HepG2 (cell line): ENCODE results near the gene ADH1B. TPM values are rescaled to one million over a fixed set of nuclear protein-coding genes. Genes with fewer than 3 reads are reported as not detected.

Experiments
- ATAC-seq: fragments of 200-7000 bp; cut with Tn5 transposase; 3 replicates; pipeline ENCODE4 v1.9.1; 2020; ENCODE audit warnings: mild to moderate bottlenecking, moderate library complexity
- BruUV-seq: library from RNA; stranded (reverse); fragments of 400-500 nt; replicated peaks from 2 replicates; lab custom pipeline; 2021; lab: Mats Ljungman, UMichigan
- CTCF ChIA-PET: fragments of 300-600 bp; formaldehyde crosslinking; extraction: SDS; loops from one replicate; lab custom pipeline; 2021; ENCODE audit warnings: low total read pairs, inconsistent platforms, low intra/inter-chr PET ratio; lab: Yijun Ruan, JAX
- POLR2A ChIA-PET: fragments of 350-600 bp; sonication (Branson Sonifier 250); formaldehyde crosslinking; loops from one replicate; lab custom pipeline; 2020; ENCODE audit warnings: antibody characterized with exemption, inconsistent platforms; lab: Yijun Ruan, JAX
- DNase-seq: peaks from one replicate; pipeline ENCODE4 v3.0.0-alpha.2; 2015; ENCODE audit warnings: low spot score
- FAIRE-seq: peaks from 3 replicates; lab custom pipeline; 2011; peaks lifted over from hg19 to GRCh38; lab: Jason Lieb, UNC
- H2AFZ ChIP-seq: one replicate; pipeline ENCODE4 v1.6.1; 2011; ENCODE audit warnings: low read length, inconsistent platforms
- H3K27ac ChIP-seq: fragments of 300-600 bp; 3 replicates; pipeline ENCODE4 v1.8.0; 2011; ENCODE audit warnings: mixed run types, mild to moderate bottlenecking, mixed read lengths, low read length, inconsistent platforms; ENCODE audit not compliant: insufficient read depth; ENCODE audit errors: extremely low read length
- H3K27me3 ChIP-seq, 2 experiments: fragments of 200-600 bp in 1 of 2; 2 replicates in 1 of 2; 3 replicates in 1 of 2; pipeline versions ENCODE4 v1.6.0 to v1.8.0; 2011; ENCODE audit warnings: low read length in 2 of 2, mild to moderate bottlenecking in 2 of 2, moderate library complexity in 2 of 2, inconsistent platforms in 1 of 2; ENCODE audit not compliant: insufficient read depth in 2 of 2, control insufficient read depth in 1 of 2
- H3K36me3 ChIP-seq, 2 experiments: fragments of 200-600 bp in 1 of 2; replicated peaks in 1 of 2; 2 replicates in 1 of 2; 3 replicates in 1 of 2; pipeline versions ENCODE4 v1.5.1 to v1.8.0; 2011; ENCODE audit warnings: low read length in 2 of 2, inconsistent platforms in 1 of 2; ENCODE audit not compliant: insufficient read depth in 2 of 2, control insufficient read depth in 1 of 2
- H3K4me1 ChIP-seq: 2 replicates; pipeline ENCODE4 v1.5.1; 2012; ENCODE audit warnings: low read length, inconsistent platforms; ENCODE audit not compliant: insufficient read depth
- H3K4me2 ChIP-seq: 2 replicates; pipeline ENCODE4 v1.6.0; 2011; ENCODE audit warnings: low read depth, low read length, inconsistent platforms
- H3K4me3 ChIP-seq, 3 experiments: fragments of 200-600 bp in 1 of 3; sonication (generic), shearing (Covaris generic) in 1 of 3; replicated peaks in 1 of 3; 2 replicates each; pipeline ENCODE4 v1.5.1; 2011 to 2016; ENCODE audit warnings: low read length in 3 of 3, inconsistent platforms in 2 of 3, low read depth in 2 of 3, mild to moderate bottlenecking in 2 of 3, control low read depth in 1 of 3, mixed read lengths in 1 of 3; ENCODE audit not compliant: insufficient read depth in 1 of 3
- H3K79me2 ChIP-seq: one replicate; pipeline ENCODE4 v1.6.1; 2011; ENCODE audit warnings: low read length, inconsistent platforms; ENCODE audit not compliant: insufficient read depth
- H3K9ac ChIP-seq: 2 replicates; pipeline ENCODE4 v1.6.0; 2011; ENCODE audit warnings: mild to moderate bottlenecking, low read depth, low read length, inconsistent platforms; ENCODE audit not compliant: insufficient read depth
- H3K9me3 ChIP-seq: 2 replicates; pipeline ENCODE4 v1.5.1; 2012; ENCODE audit warnings: mild to moderate bottlenecking, low read length
- H4K20me1 ChIP-seq: 2 replicates; pipeline ENCODE4 v1.6.0; 2011; ENCODE audit warnings: inconsistent platforms, mild to moderate bottlenecking, low read length, moderate library complexity; ENCODE audit not compliant: insufficient read depth
- AGO1 ChIP-seq: fragments of 200-400 bp; formaldehyde crosslinking; IDR thresholded peaks from 2 replicates; pipeline ENCODE4 v1.6.1; 2017; ENCODE audit warnings: mild to moderate bottlenecking, low read depth, low read length, moderate library complexity; ENCODE audit not compliant: poor library complexity, severe bottlenecking
- ELF3 ChIP-seq: IDR thresholded peaks from 2 replicates; pipeline ENCODE4 v1.6.1; 2016; ENCODE audit warnings: missing genetic modification reagents, missing compliant biosample characterization
- HNRNPL ChIP-seq: fragments of 200-400 bp; formaldehyde crosslinking; IDR thresholded peaks from 2 replicates; pipeline ENCODE4 v1.6.1; 2017; ENCODE audit warnings: mild to moderate bottlenecking, low read depth, low read length
- HNRNPLL ChIP-seq: fragments of 200-400 bp; formaldehyde crosslinking; IDR thresholded peaks from 2 replicates; pipeline ENCODE4 v1.6.1; 2017; ENCODE audit warnings: mild to moderate bottlenecking, low read depth, low read length; ENCODE audit not compliant: poor library complexity, severe bottlenecking
- NR1H2 ChIP-seq: sonication (generic); formaldehyde crosslinking; IDR thresholded peaks from 2 replicates; pipeline ENCODE4 v1.8.1; 2022; ENCODE audit warnings: low read depth, missing genetic modification reagents, borderline replicate concordance
- SRY ChIP-seq: sonication (generic); formaldehyde crosslinking; IDR thresholded peaks from 2 replicates; pipeline ENCODE4 v1.8.0; 2022; ENCODE audit warnings: mild to moderate bottlenecking, missing genetic modification reagents
- ZNF670 ChIP-seq: sonication (generic); formaldehyde crosslinking; IDR thresholded peaks from 2 replicates; pipeline ENCODE4 v1.8.0; 2022; ENCODE audit warnings: mild to moderate bottlenecking, missing genetic modification reagents, borderline replicate concordance
- ZNF839 ChIP-seq: sonication (generic); formaldehyde crosslinking; IDR thresholded peaks from 2 replicates; pipeline ENCODE4 v1.4.0; 2020; ENCODE audit warnings: missing genetic modification reagents, mild to moderate bottlenecking, borderline replicate concordance
- WGBS: methylation state at CpG from one replicate; pipeline ENCODE4 v1.1.6; 2017; ENCODE audit warnings: low lambda C conversion rate; 5-methylcytosine and 5-hydroxymethylcytosine counted together
- in situ Hi-C: cut with HindIII; loops from 2 replicates; pipeline ENCODE4 v1.10.0; 2017; ENCODE audit warnings: low pct_unique_long_range_greater_than_20kb; ENCODE audit not compliant: extremely low pct_ligation_motif_present
- intact Hi-C: fragments of 100-400 bp; cut with micrococcal nuclease; formaldehyde crosslinking; loops from one replicate; pipeline ENCODE4 v1.10.0; 2022; ENCODE audit not compliant: unreplicated experiment
- polyA plus RNA-seq, 8 experiments: library from polyadenylated mRNA; depleted of rRNA in 3 of 8; stranded (reverse) in 7 of 8; unstranded in 1 of 8; fragments of >200 nt; fragmentation: Illumina TruSeq in 4 of 8; extraction: Trizol in 4 of 8; gene quantifications; 2 replicates each; pipeline versions ENCODE4 v1.2.1 to v1.2.3, GENCODE V29; 2011 to 2016; ENCODE audit warnings: low read depth in 4 of 8, missing spikeins in 1 of 8, mixed read lengths in 1 of 8; ENCODE audit not compliant: insufficient read depth in 1 of 8
- total RNA-seq, 5 experiments: library from RNA; depleted of rRNA; stranded (reverse); fragments of >200 nt; fragmentation: Illumina TruSeq; extraction: Trizol; gene quantifications; 2 replicates each; pipeline ENCODE4 v1.2.3, GENCODE V29; 2016; ENCODE audit warnings: low read depth in 1 of 5
- TF ChIP-seq, protein P1 (sequence below): conservative IDR thresholded peaks from 2 replicates; pipeline ENCODE4 v1.6.1; 2018; ENCODE audit warnings: missing genetic modification reagents
- TF ChIP-seq, protein P2 (sequence below): sonication (generic); formaldehyde crosslinking; IDR thresholded peaks from 2 replicates; pipeline ENCODE4 v1.4.0; 2020; ENCODE audit warnings: missing genetic modification reagents, borderline replicate concordance
- TF ChIP-seq, protein P3 (sequence below): sonication (generic); formaldehyde crosslinking; IDR thresholded peaks from 2 replicates; pipeline ENCODE4 v1.9.0; 2021; ENCODE audit warnings: missing genetic modification reagents, mild to moderate bottlenecking, borderline replicate concordance
- TF ChIP-seq, protein P4 (sequence below): sonication (generic); formaldehyde crosslinking; IDR thresholded peaks from 2 replicates; pipeline ENCODE4 v1.4.0; 2020; ENCODE audit warnings: missing genetic modification reagents
- TF ChIP-seq, protein P5 (sequence below): sonication (generic); formaldehyde crosslinking; IDR thresholded peaks from 2 replicates; pipeline ENCODE4 v1.4.0; 2020; ENCODE audit warnings: missing genetic modification reagents, mild to moderate bottlenecking, borderline replicate concordance

Gene ADH1B
- total and polyA plus RNA-seq, 2 of the 13 experiments (the other 11 are each of a cell fraction or from before 2014, with no cell fraction given) = 0.05 to 0.40 TPM

DNA sequence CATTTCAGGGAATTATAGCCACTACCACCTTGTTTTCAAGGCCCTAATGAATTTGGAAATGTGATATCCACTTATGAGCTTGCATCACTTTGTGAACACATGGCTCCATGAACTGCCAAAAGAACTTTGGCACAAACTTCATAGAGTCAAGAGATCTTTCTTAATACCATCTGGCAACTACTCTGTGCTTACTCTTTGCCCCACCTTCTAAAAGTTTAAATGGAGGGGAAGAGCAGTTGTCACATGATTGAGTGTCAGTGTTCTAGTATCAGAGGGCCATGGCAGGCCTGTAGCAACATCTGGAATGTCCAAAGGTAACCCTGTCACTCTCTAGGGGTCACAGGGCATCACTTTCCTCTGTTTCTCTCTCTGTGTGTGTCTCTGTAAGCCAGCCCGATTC lies 2.6 kb upstream of the ADH1B start:
- H3K9me3 ChIP-seq = peaks cover 15% of the 10 kb centered on the region
- POLR2A ChIA-PET = no interaction called here
- no peak overlapping the region for H3K9ac ChIP-seq
- ATAC-seq = no peak
- no peak overlapping the region for H2AFZ ChIP-seq
- no peaks in the 10 kb centered on the region for H3K79me2 ChIP-seq
- WGBS = 0% methylated on average over 1 of the region's 1 CpG
- in situ Hi-C loops (no loop called here), intact Hi-C loops (no loop called here)
- H3K27ac ChIP-seq = no peak overlapping the region
- CTCF ChIA-PET = no interaction called here
- no peaks in the 10 kb centered on the region for H3K27me3 ChIP-seq
- TF ChIP-seq AGO1 (no peak), HNRNPL (no peak), HNRNPLL (no peak), ELF3 (no peak), NR1H2 (CRISPR knock-in tag) (no peak), SRY (CRISPR knock-in tag) (no peak), ZNF839 (CRISPR knock-in tag) (no peak), ZNF670 (CRISPR knock-in tag) (no peak)
- TF ChIP-seq, protein P1, sequence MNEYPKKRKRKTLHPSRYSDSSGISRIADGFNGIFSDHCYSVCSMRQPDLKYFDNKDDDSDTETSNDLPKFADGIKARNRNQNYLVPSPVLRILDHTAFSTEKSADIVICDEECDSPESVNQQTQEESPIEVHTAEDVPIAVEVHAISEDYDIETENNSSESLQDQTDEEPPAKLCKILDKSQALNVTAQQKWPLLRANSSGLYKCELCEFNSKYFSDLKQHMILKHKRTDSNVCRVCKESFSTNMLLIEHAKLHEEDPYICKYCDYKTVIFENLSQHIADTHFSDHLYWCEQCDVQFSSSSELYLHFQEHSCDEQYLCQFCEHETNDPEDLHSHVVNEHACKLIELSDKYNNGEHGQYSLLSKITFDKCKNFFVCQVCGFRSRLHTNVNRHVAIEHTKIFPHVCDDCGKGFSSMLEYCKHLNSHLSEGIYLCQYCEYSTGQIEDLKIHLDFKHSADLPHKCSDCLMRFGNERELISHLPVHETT = no peak
- TF ChIP-seq, protein P2, sequence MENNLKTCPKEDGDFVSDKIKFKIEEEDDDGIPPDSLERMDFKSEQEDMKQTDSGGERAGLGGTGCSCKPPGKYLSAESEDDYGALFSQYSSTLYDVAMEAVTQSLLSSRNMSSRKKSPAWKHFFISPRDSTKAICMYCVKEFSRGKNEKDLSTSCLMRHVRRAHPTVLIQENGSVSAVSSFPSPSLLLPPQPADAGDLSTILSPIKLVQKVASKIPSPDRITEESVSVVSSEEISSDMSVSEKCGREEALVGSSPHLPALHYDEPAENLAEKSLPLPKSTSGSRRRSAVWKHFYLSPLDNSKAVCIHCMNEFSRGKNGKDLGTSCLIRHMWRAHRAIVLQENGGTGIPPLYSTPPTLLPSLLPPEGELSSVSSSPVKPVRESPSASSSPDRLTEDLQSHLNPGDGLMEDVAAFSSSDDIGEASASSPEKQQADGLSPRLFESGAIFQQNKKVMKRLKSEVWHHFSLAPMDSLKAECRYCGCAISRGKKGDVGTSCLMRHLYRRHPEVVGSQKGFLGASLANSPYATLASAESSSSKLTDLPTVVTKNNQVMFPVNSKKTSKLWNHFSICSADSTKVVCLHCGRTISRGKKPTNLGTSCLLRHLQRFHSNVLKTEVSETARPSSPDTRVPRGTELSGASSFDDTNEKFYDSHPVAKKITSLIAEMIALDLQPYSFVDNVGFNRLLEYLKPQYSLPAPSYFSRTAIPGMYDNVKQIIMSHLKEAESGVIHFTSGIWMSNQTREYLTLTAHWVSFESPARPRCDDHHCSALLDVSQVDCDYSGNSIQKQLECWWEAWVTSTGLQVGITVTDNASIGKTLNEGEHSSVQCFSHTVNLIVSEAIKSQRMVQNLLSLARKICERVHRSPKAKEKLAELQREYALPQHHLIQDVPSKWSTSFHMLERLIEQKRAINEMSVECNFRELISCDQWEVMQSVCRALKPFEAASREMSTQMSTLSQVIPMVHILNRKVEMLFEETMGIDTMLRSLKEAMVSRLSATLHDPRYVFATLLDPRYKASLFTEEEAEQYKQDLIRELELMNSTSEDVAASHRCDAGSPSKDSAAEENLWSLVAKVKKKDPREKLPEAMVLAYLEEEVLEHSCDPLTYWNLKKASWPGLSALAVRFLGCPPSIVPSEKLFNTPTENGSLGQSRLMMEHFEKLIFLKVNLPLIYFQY (CRISPR knock-in tag) = no peak
- TF ChIP-seq, protein P3, sequence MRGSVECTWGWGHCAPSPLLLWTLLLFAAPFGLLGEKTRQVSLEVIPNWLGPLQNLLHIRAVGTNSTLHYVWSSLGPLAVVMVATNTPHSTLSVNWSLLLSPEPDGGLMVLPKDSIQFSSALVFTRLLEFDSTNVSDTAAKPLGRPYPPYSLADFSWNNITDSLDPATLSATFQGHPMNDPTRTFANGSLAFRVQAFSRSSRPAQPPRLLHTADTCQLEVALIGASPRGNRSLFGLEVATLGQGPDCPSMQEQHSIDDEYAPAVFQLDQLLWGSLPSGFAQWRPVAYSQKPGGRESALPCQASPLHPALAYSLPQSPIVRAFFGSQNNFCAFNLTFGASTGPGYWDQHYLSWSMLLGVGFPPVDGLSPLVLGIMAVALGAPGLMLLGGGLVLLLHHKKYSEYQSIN = no peak
- TF ChIP-seq, protein P4, sequence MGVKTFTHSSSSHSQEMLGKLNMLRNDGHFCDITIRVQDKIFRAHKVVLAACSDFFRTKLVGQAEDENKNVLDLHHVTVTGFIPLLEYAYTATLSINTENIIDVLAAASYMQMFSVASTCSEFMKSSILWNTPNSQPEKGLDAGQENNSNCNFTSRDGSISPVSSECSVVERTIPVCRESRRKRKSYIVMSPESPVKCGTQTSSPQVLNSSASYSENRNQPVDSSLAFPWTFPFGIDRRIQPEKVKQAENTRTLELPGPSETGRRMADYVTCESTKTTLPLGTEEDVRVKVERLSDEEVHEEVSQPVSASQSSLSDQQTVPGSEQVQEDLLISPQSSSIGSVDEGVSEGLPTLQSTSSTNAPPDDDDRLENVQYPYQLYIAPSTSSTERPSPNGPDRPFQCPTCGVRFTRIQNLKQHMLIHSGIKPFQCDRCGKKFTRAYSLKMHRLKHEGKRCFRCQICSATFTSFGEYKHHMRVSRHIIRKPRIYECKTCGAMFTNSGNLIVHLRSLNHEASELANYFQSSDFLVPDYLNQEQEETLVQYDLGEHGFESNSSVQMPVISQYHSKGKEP (CRISPR knock-in tag) = no peak
- TF ChIP-seq, protein P5, sequence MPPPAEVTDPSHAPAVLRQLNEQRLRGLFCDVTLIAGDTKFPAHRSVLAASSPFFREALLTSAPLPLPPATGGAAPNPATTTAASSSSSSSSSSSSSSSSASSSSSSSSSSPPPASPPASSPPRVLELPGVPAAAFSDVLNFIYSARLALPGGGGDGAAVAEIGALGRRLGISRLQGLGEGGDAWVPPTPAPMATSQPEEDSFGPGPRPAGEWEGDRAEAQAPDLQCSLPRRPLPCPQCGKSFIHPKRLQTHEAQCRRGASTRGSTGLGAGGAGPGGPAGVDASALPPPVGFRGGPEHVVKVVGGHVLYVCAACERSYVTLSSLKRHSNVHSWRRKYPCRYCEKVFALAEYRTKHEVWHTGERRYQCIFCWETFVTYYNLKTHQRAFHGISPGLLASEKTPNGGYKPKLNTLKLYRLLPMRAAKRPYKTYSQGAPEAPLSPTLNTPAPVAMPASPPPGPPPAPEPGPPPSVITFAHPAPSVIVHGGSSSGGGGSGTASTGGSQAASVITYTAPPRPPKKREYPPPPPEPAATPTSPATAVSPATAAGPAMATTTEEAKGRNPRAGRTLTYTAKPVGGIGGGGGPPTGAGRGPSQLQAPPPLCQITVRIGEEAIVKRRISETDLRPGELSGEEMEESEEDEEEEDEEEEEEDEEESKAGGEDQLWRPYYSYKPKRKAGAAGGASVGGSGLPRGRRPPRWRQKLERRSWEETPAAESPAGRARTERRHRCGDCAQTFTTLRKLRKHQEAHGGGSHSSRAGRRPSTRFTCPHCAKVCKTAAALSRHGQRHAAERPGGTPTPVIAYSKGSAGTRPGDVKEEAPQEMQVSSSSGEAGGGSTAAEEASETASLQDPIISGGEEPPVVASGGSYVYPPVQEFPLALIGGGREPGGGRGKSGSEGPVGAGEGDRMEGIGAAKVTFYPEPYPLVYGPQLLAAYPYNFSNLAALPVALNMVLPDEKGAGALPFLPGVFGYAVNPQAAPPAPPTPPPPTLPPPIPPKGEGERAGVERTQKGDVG = no peak
- 0 out of 2 replicates have a peak, but pooled peaks cover 7% of the 10 kb centered on the region for H3K4me1 ChIP-seq
- no peak for FAIRE-seq
- H3K36me3 ChIP-seq = no peaks in the 10 kb centered on the region
- H4K20me1 ChIP-seq = no peaks in the 10 kb centered on the region
- no peak for DNase-seq
- no TSS peak for BruUV-seq
- H3K4me2 ChIP-seq = no peak overlapping the region
- no peak overlapping the region for H3K4me3 ChIP-seq
